Rectal smooth muscle tissue (tissue), 1 donor: Measurements from ENCODE around the gene MAST4.

Source experiments
- H3K27ac ChIP-seq: one replicate; pipeline ENCODE4 v1.7.0; 2013; ENCODE audit warnings: low read depth, low read length, inconsistent platforms
- H3K27me3 ChIP-seq: one replicate; pipeline ENCODE4 v1.7.0; 2013; ENCODE audit warnings: low read length; ENCODE audit not compliant: control insufficient read depth, insufficient read depth
- H3K36me3 ChIP-seq: one replicate; pipeline ENCODE4 v1.7.0; 2013; ENCODE audit warnings: low read length; ENCODE audit not compliant: control insufficient read depth, insufficient read depth
- H3K4me1 ChIP-seq: one replicate; pipeline ENCODE4 v1.7.0; 2013; ENCODE audit warnings: low read length; ENCODE audit not compliant: control insufficient read depth, insufficient read depth
- H3K4me3 ChIP-seq: one replicate; pipeline ENCODE4 v1.7.0; 2013; ENCODE audit warnings: low read length
- H3K9ac ChIP-seq: one replicate; pipeline ENCODE4 v1.7.0; 2013; ENCODE audit warnings: low read length

MAST4 gene

GRCh38 chr5:67154556-67155206 is 558.5 kb downstream of the MAST4 start:
- Histone ChIP-seq H3K4me1 (no peaks in the 10 kb centered on the region), H3K27ac (no peak overlapping the region), H3K27me3 (no peaks in the 10 kb centered on the region), H3K4me3 (no peak overlapping the region), H3K9ac (no peak overlapping the region), H3K36me3 (peaks cover 4% of the 10 kb centered on the region)

GRCh38 chr5:67156976-67157583 is 560.9 kb downstream of the MAST4 start:
- H3K9ac ChIP-seq: no peak overlapping the region
- H3K4me1 ChIP-seq: no peaks in the 10 kb centered on the region
- H3K27ac ChIP-seq: no peak overlapping the region
- no peaks in the 10 kb centered on the region for H3K27me3 ChIP-seq
- H3K4me3 ChIP-seq: no peak overlapping the region
- H3K36me3 ChIP-seq: peaks cover 4% of the 10 kb centered on the region

DNA sequence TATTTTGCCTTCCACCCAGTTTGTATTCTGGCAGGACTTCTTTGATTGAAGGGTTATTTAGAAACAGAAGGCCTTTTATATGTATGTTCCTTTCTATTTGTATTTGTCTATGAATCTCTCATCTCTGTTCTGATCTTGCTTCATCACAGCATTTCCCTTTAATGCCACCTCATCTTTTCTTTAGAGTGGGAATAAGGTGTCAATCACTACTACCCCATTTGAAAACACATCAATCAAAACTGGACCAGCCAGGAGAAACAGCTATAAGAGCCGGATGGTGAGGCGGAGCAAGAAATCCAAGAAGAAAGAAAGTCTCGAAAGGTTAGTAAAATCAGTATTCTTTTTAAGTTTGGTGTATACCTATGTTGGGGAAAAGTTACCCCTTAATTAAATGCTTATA is 564.1 kb downstream of the MAST4 start:
- no peak overlapping the region for H3K9ac ChIP-seq
- no peaks in the 10 kb centered on the region for H3K27me3 ChIP-seq
- no peak overlapping the region for H3K4me3 ChIP-seq
- H3K27ac ChIP-seq: no peak overlapping the region
- H3K4me1 ChIP-seq: no peaks in the 10 kb centered on the region
- peaks cover 15% of the 10 kb centered on the region for H3K36me3 ChIP-seq

DNA sequence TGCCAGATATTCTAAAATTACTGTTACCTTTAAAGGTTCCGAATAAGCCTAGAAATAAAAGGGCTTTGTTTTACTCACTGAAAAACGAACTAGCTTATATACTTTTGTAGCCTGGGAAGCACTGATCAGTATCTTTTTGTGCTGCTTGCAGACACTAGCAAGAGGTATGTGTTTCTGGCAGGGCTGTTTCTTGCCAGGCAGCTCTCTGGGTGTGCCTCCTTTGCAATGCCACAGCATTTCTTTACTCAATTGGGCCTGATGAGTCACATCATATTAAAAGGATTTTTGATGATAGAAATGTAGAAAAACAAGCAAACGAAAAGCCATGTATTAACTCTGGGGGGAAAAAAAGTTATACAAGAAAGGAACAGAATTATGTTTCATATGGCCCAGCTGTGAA is 564.8 kb downstream of the MAST4 start:
- H3K27me3 ChIP-seq: no peaks in the 10 kb centered on the region
- H3K27ac ChIP-seq: no peak overlapping the region
- peaks cover 15% of the 10 kb centered on the region for H3K36me3 ChIP-seq
- no peaks in the 10 kb centered on the region for H3K4me1 ChIP-seq
- no peak overlapping the region for H3K9ac ChIP-seq
- H3K4me3 ChIP-seq: no peak overlapping the region

- Histone ChIP-seq H3K9ac (no peak overlapping the region), H3K36me3 (peaks cover 11% of the 10 kb centered on the region), H3K4me1 (no peaks in the 10 kb centered on the region), H3K27me3 (no peaks in the 10 kb centered on the region), H3K4me3 (no peak overlapping the region), H3K27ac (no peak overlapping the region)
These were observed 565.6 kb downstream of the MAST4 start for GRCh38 chr5:67161767-67162166.

DNA sequence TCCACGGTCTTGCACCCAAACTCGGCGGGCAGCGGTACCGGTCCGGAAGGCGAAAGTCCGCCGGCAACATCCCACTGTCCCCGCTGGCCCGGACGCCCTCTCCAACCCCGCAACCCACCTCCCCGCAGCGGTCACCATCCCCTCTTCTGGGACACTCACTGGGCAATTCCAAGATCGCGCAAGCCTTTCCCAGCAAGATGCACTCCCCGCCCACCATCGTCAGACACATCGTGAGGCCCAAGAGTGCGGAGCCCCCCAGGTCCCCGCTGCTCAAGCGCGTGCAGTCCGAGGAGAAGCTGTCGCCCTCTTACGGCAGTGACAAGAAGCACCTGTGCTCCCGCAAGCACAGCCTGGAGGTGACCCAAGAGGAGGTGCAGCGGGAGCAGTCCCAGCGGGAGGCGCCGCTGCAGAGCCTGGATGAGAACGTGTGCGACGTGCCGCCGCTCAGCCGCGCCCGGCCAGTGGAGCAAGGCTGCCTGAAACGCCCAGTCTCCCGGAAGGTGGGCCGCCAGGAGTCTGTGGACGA is 567.1 kb downstream of the MAST4 start:
- no peaks in the 10 kb centered on the region for H3K27me3 ChIP-seq
- H3K27ac ChIP-seq: no peak overlapping the region
- H3K4me1 ChIP-seq: no peaks in the 10 kb centered on the region
- H3K36me3 ChIP-seq: peaks cover 11% of the 10 kb centered on the region
- no peak overlapping the region for H3K9ac ChIP-seq
- no peak overlapping the region for H3K4me3 ChIP-seq

DNA sequence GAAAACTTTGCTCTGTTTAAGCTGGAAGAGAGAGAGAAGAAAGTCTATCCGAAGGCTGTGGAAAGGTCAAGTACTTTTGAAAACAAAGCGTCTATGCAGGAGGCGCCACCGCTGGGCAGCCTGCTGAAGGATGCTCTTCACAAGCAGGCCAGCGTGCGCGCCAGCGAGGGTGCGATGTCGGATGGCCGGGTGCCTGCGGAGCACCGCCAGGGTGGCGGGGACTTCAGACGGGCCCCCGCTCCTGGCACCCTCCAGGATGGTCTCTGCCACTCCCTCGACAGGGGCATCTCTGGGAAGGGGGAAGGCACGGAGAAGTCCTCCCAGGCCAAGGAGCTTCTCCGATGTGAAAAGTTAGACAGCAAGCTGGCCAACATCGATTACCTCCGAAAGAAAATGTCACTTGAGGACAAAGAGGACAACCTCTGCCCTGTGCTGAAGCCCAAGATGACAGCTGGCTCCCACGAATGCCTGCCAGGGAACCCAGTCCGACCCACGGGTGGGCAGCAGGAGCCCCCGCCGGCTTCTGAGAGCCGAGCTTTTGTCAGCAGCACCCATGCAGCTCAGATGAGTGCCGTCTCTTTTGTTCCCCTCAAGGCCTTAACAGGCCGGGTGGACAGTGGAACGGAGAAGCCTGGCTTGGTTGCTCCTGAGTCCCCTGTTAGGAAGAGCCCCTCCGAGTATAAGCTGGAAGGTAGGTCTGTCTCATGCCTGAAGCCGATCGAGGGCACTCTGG is 567.8 kb downstream of the MAST4 start:
- no peak overlapping the region for H3K4me3 ChIP-seq
- no peak overlapping the region for H3K9ac ChIP-seq
- no peaks in the 10 kb centered on the region for H3K27me3 ChIP-seq
- peaks cover 11% of the 10 kb centered on the region for H3K36me3 ChIP-seq
- H3K27ac ChIP-seq: no peak overlapping the region
- H3K4me1 ChIP-seq: no peaks in the 10 kb centered on the region

GRCh38 chr5:67164856-67165525 is 568.8 kb downstream of the MAST4 start:
- peaks cover 11% of the 10 kb centered on the region for H3K36me3 ChIP-seq
- no peak overlapping the region for H3K27ac ChIP-seq
- H3K4me1 ChIP-seq: no peaks in the 10 kb centered on the region
- H3K9ac ChIP-seq: no peak overlapping the region
- no peak overlapping the region for H3K4me3 ChIP-seq
- no peaks in the 10 kb centered on the region for H3K27me3 ChIP-seq

DNA sequence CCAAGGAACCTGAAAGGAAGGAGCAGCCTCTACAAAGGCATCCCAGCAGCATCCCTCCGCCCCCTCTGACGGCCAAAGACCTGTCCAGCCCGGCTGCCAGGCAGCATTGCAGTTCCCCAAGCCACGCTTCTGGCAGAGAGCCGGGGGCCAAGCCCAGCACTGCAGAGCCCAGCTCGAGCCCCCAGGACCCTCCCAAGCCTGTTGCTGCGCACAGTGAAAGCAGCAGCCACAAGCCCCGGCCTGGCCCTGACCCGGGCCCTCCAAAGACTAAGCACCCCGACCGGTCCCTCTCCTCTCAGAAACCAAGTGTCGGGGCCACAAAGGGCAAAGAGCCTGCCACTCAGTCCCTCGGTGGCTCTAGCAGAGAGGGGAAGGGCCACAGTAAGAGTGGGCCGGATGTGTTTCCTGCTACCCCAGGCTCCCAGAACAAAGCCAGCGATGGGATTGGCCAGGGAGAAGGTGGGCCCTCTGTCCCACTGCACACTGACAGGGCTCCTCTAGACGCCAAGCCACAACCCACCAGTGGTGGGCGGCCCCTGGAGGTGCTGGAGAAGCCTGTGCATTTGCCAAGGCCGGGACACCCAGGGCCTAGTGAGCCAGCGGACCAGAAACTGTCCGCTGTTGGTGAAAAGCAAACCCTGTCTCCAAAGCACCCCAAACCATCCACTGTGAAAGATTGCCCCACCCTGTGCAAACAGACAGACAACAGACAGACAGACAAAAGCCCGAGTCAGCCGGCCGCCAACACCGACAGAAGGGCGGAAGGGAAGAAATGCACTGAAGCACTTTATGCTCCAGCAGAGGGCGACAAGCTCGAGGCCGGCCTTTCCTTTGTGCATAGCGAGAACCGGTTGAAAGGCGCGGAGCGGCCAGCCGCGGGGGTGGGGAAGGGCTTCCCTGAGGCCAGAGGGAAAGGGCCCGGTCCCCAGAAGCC is 569.6 kb downstream of the MAST4 start:
- Histone ChIP-seq H3K36me3 (peaks cover 11% of the 10 kb centered on the region), H3K4me1 (no peaks in the 10 kb centered on the region), H3K4me3 (peak overlapping the region; percentile 56), H3K9ac (no peak overlapping the region), H3K27ac (peak overlapping the region; percentile 51), H3K27me3 (no peaks in the 10 kb centered on the region)

DNA sequence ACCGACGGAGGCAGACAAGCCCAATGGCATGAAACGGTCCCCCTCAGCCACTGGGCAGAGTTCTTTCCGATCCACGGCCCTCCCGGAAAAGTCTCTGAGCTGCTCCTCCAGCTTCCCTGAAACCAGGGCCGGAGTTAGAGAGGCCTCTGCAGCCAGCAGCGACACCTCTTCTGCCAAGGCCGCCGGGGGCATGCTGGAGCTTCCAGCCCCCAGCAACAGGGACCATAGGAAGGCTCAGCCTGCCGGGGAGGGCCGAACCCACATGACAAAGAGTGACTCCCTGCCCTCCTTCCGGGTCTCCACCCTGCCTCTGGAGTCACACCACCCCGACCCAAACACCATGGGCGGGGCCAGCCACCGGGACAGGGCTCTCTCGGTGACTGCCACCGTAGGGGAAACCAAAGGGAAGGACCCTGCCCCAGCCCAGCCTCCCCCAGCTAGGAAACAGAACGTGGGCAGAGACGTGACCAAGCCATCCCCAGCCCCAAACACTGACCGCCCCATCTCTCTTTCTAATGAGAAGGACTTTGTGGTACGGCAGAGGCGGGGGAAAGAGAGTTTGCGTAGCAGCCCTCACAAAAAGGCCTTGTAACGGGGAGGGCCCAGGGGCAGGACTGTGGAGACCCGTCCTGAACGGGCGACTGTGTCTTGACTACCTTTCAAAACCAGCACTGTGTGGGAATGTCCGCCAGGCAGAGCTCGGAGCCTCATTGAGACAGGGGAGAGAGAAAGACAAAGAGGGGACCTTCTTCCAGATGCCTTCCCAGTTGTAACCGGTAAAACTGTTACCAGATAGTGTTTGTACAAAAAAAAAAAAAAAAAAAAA is 570.5 kb downstream of the MAST4 start:
- H3K27ac ChIP-seq: peak overlapping the region; percentile 51
- H3K36me3 ChIP-seq: peaks cover 11% of the 10 kb centered on the region
- no peaks in the 10 kb centered on the region for H3K4me1 ChIP-seq
- no peak overlapping the region for H3K9ac ChIP-seq
- H3K27me3 ChIP-seq: no peaks in the 10 kb centered on the region
- peak overlapping the region; percentile 56 for H3K4me3 ChIP-seq

DNA sequence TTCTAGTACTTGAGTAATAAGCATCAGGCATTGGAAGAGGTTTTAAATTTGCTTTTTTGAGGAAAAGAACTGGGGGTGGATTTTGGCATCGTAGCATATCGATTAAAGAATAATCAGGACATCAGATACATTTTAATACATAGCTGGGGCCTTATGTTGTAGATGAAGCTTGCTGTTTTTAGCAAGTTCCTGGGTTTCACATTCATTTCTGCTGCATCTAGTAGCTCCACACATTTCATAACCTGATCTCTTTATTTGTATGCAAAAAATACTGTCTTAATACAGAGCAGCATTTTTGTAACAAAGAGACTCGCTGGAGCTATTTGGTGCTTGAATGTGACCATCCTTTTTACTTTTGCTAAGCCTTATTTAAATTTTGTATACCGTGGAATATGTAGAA is 571.9 kb downstream of the MAST4 start:
- H3K27me3 ChIP-seq: no peaks in the 10 kb centered on the region
- H3K27ac ChIP-seq: no peak overlapping the region
- peaks cover 11% of the 10 kb centered on the region for H3K36me3 ChIP-seq
- H3K4me3 ChIP-seq: no peak overlapping the region
- no peak overlapping the region for H3K9ac ChIP-seq
- no peaks in the 10 kb centered on the region for H3K4me1 ChIP-seq
